ENCODE data around the gene SEC22C.

GRCh38 chr3:42550250-42550649 is 31.5 kb downstream of the SEC22C start:
- TF ChIP-seq CTCF (IDR thresholded peaks at IDR 0.05; ENCODE audit: insufficient read depth, low read length, poor library complexity, severe bottlenecking) (no peak), EZH2phosphoT487 (conservative IDR thresholded peaks at IDR 0.05; ENCODE audit: low read length) (no peak)
